Measurements from ENCODE around the gene TNIP2.
"Not testable (repeated sequence)": the region's sequence is repeated elsewhere in the genome, so short reads cannot be mapped to it uniquely, and the experiment has no call there.

The TNIP2 gene

DNA sequence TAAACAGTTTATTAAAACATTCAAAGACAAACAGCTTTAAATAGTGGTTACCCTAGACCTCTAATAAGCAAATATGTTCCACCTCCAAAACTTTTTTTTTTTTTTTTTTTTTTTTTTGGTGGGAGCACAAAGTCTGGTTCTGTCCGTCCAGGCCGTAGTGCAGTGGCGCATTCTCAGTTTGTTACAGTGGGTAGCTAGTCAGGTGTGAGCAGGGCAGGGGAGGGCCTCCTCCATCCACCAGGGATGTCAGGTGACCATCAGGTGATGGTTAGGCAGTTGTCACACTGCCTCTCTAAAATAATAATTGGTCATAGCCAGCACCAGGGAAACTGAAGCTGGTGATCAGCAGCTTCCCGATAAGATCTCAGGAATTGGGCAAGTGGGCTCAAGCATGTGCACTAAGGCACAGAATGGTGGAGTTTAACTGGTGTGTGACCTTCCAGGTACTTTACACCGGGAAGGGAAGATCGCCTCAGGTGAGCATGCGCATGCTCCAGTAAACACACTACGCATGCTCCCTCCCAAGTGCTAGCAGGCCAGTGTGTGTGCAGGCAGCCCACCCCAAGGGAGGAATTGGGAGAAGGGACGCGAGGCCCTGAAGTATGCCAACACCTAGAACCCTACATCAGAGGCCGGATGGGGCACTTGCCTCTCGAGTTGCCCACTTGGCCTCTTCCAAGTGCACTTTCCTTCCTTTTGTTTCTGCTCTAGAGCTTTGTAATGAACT, 27.2 kb downstream of the TNIP2 start:
- Histone ChIP-seq H3K9ac (ENCODE audit: insufficient read length, low read depth) (no peak overlapping the region), H3K4me3 (ENCODE audit: insufficient read length, low read depth) (no peak overlapping the region), H3K4me1 (ENCODE audit: insufficient read depth, insufficient read length) (no peaks in the 10 kb centered on the region), H3K27me3 (ENCODE audit: insufficient read depth, insufficient read length) (no peaks in the 10 kb centered on the region), H3K9me3 (ENCODE audit: insufficient read depth, low read length) (no peaks in the 10 kb centered on the region), H3K36me3 (ENCODE audit: insufficient read depth, insufficient read length, low read length) (peaks cover 49% of the 10 kb centered on the region)
- TF ChIP-seq ZNF274 (IDR thresholded peaks at IDR 0.05; ENCODE audit: low read depth, low read length), result no peak
- TF ChIP-seq YY1 (IDR thresholded peaks at IDR 0.05; ENCODE audit: insufficient read depth, insufficient read length), result no peak
- no peak for TF ChIP-seq SUZ12 (IDR thresholded peaks at IDR 0.05; ENCODE audit: extremely low read depth, insufficient read depth, insufficient read length)
- DNase-seq (ENCODE audit: low read depth, low spot score), result no peak

DNA sequence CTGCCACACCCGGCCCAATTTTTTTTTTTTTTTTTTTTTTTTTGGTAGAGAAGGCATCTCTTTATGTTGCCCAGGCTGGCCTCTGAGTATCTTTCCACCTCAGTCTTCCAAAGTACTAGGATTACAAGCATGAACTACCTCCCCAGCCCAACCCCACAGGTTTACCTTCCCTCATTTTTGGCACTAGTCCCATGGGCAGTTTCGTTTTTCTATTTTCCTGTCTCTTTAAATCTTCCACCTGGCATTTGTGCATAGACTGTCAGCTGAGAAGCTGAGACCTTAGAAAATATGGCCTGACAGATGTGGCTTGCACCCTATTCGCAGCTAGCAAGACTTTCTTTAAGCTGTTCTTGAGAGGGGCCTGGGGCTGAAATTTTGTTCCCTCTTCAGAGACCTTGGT, 27.9 kb downstream of the TNIP2 start:
- Histone ChIP-seq H3K4me3 (ENCODE audit: insufficient read length, low read depth) (no peak overlapping the region), H3K27me3 (ENCODE audit: insufficient read depth, insufficient read length) (no peaks in the 10 kb centered on the region), H3K9me3 (ENCODE audit: insufficient read depth, low read length) (no peaks in the 10 kb centered on the region), H3K36me3 (ENCODE audit: insufficient read depth, insufficient read length, low read length) (peaks cover 45% of the 10 kb centered on the region), H3K4me1 (ENCODE audit: insufficient read depth, insufficient read length) (no peaks in the 10 kb centered on the region), H3K9ac (ENCODE audit: insufficient read length, low read depth) (no peak overlapping the region)
- no peak for TF ChIP-seq SUZ12 (IDR thresholded peaks at IDR 0.05; ENCODE audit: extremely low read depth, insufficient read depth, insufficient read length)
- no peak for TF ChIP-seq ZNF274 (IDR thresholded peaks at IDR 0.05; ENCODE audit: low read depth, low read length)
- no peak for DNase-seq (ENCODE audit: low read depth, low spot score)

DNA sequence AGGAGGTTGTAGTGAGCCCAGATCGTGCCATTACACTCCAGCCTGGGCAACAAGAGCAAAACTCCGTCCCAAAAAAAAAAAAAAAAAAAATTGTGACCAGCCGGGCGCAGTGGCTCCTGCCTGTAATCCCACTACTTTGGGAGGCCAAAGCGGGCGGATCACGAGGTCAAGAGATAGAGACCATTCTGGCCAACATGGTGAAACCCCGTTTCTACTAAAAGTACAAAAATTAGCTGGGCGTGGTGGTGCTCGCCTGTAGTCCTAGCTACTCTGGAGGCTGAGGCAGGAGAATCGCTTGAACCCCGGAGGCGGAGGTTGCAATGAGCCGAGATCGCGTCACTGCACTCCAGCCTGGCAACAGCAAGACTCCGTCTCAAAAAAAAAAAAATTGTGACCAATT, 29.3 kb downstream of the TNIP2 start:
- not testable (repeated sequence) for DNase-seq (ENCODE audit: low read depth, low spot score); H3K27me3 ChIP-seq (ENCODE audit: insufficient read depth, insufficient read length); H3K9me3 ChIP-seq (ENCODE audit: insufficient read depth, low read length); H3K4me1 ChIP-seq (ENCODE audit: insufficient read depth, insufficient read length); H3K4me3 ChIP-seq (ENCODE audit: insufficient read length, low read depth); H3K9ac ChIP-seq (ENCODE audit: insufficient read length, low read depth)
- H3K36me3 ChIP-seq (ENCODE audit: insufficient read depth, insufficient read length, low read length), result peaks cover 38% of the 10 kb centered on the region

DNA sequence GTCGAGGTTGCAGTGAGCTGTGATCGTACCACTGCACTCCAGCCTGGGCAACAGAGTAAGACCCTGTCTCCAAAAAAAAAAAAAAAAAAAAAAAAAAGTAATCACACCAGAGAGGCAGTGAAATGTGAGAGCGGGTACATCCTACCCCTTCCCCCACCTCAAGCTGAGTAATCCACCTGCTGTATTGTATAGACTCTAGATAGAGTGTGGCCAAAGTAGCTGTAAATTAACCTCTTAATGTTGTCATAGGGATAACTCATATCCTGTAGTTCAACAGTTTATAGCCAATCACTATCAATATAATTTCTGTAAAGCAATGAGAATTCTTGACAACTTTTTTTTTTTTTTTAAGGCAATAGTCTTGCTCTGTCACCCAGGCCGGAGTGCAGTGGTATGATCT, 30.8 kb downstream of the TNIP2 start:
- H3K36me3 ChIP-seq (ENCODE audit: insufficient read depth, insufficient read length, low read length), result peaks cover 41% of the 10 kb centered on the region
- no peaks in the 10 kb centered on the region for H3K9me3 ChIP-seq (ENCODE audit: insufficient read depth, low read length)
- no peak for TF ChIP-seq YY1 (IDR thresholded peaks at IDR 0.05; ENCODE audit: insufficient read depth, insufficient read length)
- no peak for TF ChIP-seq SUZ12 (IDR thresholded peaks at IDR 0.05; ENCODE audit: extremely low read depth, insufficient read depth, insufficient read length)
- H3K27me3 ChIP-seq (ENCODE audit: insufficient read depth, insufficient read length), result no peaks in the 10 kb centered on the region
- no peaks in the 10 kb centered on the region for H3K4me1 ChIP-seq (ENCODE audit: insufficient read depth, insufficient read length)
- no peak overlapping the region for H3K9ac ChIP-seq (ENCODE audit: insufficient read length, low read depth)
- DNase-seq (ENCODE audit: low read depth, low spot score), result no peak
- H3K4me3 ChIP-seq (ENCODE audit: insufficient read length, low read depth), result no peak overlapping the region

DNA sequence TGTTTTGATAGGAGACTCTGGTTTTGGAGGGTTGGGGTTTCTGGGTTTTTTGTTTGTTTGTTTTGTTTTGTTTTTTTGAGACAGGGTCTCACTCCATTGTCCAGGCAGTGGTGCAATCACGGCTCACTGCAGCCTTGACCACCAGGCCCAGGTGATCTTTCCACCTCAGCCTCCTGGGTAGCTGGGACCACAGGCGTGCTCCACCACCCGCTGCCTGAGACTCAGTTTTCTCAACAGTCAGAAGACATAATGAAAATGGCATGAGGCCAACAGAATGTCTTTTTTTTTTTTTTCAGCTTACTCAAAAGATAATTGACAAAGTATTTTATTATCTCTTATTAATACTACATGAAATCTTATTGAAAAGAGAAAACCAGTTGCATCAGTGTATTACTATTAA, 32.4 kb downstream of the TNIP2 start:
- Histone ChIP-seq H3K27me3 (ENCODE audit: insufficient read depth, insufficient read length) (no peaks in the 10 kb centered on the region), H3K4me3 (ENCODE audit: insufficient read length, low read depth) (no peak overlapping the region), H3K9me3 (ENCODE audit: insufficient read depth, low read length) (no peaks in the 10 kb centered on the region), H3K36me3 (ENCODE audit: insufficient read depth, insufficient read length, low read length) (peaks cover 44% of the 10 kb centered on the region), H3K9ac (ENCODE audit: insufficient read length, low read depth) (no peak overlapping the region), H3K4me1 (ENCODE audit: insufficient read depth, insufficient read length) (no peaks in the 10 kb centered on the region)
- TF ChIP-seq YY1 (IDR thresholded peaks at IDR 0.05; ENCODE audit: insufficient read depth, insufficient read length) (no peak), SUZ12 (IDR thresholded peaks at IDR 0.05; ENCODE audit: extremely low read depth, insufficient read depth, insufficient read length) (no peak), ZNF274 (IDR thresholded peaks at IDR 0.05; ENCODE audit: low read depth, low read length) (no peak)
- DNase-seq (ENCODE audit: low read depth, low spot score), result no peak

DNA sequence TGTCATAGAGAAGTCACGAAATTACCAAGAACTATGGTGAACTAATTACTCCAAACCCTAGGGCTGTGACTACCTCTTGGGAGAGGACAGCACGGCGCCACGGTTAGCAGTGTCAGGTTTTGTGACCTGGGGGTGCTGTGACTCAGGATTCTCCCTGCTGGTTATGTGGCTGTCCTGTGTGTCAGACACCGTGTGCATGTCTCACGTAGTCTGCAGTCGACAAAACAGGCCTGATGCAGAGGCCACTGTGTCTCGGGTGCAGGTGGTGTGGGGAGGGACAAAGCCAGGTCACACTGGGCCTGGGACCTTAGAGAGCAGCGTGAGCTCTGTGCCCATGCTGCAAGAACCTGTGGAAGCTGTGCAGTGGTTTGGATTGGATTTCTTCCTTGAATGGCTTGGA, 34.1 kb downstream of the TNIP2 start:
- peaks cover 58% of the 10 kb centered on the region for H3K36me3 ChIP-seq (ENCODE audit: insufficient read depth, insufficient read length, low read length)
- H3K4me1 ChIP-seq (ENCODE audit: insufficient read depth, insufficient read length), result no peaks in the 10 kb centered on the region
- no peak for TF ChIP-seq SUZ12 (IDR thresholded peaks at IDR 0.05; ENCODE audit: extremely low read depth, insufficient read depth, insufficient read length)
- no peak for TF ChIP-seq YY1 (IDR thresholded peaks at IDR 0.05; ENCODE audit: insufficient read depth, insufficient read length)
- TF ChIP-seq ZNF274 (IDR thresholded peaks at IDR 0.05; ENCODE audit: low read depth, low read length), result no peak
- H3K27me3 ChIP-seq (ENCODE audit: insufficient read depth, insufficient read length), result no peaks in the 10 kb centered on the region
- H3K9ac ChIP-seq (ENCODE audit: insufficient read length, low read depth), result no peak overlapping the region
- no peak overlapping the region for H3K4me3 ChIP-seq (ENCODE audit: insufficient read length, low read depth)
- no peaks in the 10 kb centered on the region for H3K9me3 ChIP-seq (ENCODE audit: insufficient read depth, low read length)
- no peak for DNase-seq (ENCODE audit: low read depth, low spot score)

DNA sequence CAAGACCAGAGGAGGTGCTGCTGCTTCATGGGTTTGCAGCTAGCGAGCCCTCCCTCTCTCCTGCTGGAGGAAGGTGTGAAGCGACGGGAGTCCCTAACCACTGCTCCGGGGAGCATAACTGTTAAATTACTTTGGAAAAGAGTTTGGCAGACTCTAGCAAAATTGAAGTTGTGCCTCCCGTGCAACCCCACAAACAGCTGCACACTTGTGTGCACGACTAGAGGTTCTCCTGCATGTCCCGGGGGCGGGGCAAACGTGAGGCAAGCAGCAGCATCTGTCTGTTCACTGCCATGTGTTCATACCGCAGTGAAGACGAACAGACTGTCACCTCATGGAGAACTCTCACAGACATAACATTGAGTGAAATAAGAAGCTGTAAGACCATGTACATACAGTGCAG, 34.5 kb downstream of the TNIP2 start:
- no peaks in the 10 kb centered on the region for H3K27me3 ChIP-seq (ENCODE audit: insufficient read depth, insufficient read length)
- no peaks in the 10 kb centered on the region for H3K4me1 ChIP-seq (ENCODE audit: insufficient read depth, insufficient read length)
- no peak overlapping the region for H3K9ac ChIP-seq (ENCODE audit: insufficient read length, low read depth)
- H3K9me3 ChIP-seq (ENCODE audit: insufficient read depth, low read length), result no peaks in the 10 kb centered on the region
- no peak for DNase-seq (ENCODE audit: low read depth, low spot score)
- H3K36me3 ChIP-seq (ENCODE audit: insufficient read depth, insufficient read length, low read length), result peaks cover 62% of the 10 kb centered on the region
- TF ChIP-seq SUZ12 (IDR thresholded peaks at IDR 0.05; ENCODE audit: extremely low read depth, insufficient read depth, insufficient read length) (no peak), ZNF274 (IDR thresholded peaks at IDR 0.05; ENCODE audit: low read depth, low read length) (no peak), YY1 (IDR thresholded peaks at IDR 0.05; ENCODE audit: insufficient read depth, insufficient read length) (no peak)
- no peak overlapping the region for H3K4me3 ChIP-seq (ENCODE audit: insufficient read length, low read depth)

DNA sequence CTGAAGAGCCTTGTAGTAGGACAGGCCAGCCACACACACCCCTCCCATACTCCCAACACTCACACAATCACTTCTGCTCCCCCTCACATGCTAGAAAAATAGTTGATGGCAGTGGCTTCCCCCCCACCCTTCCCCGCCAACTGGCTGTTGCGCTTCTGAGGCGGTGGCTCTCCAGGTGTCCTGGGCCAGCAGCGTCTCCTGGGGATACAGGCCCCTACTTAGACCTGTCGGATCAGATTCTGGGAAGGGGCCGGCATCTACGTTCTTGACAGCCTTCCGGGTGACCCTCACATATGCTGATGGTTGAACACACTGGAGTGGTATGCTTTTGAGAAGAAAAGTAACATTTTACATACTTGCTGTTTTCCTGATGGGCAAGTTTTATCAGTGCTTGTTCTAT, 39.9 kb downstream of the TNIP2 start:
- Histone ChIP-seq H3K9me3 (ENCODE audit: insufficient read depth, low read length) (no peaks in the 10 kb centered on the region), H3K4me1 (ENCODE audit: insufficient read depth, insufficient read length) (peaks cover 5% of the 10 kb centered on the region), H3K36me3 (ENCODE audit: insufficient read depth, insufficient read length, low read length) (peaks cover 62% of the 10 kb centered on the region), H3K9ac (ENCODE audit: insufficient read length, low read depth) (no peak overlapping the region), H3K4me3 (ENCODE audit: insufficient read length, low read depth) (no peak overlapping the region), H3K27me3 (ENCODE audit: insufficient read depth, insufficient read length) (no peaks in the 10 kb centered on the region)
- DNase-seq (ENCODE audit: low read depth, low spot score), result no peak
- TF ChIP-seq YY1 (IDR thresholded peaks at IDR 0.05; ENCODE audit: insufficient read depth, insufficient read length), result no peak
- TF ChIP-seq ZNF274 (IDR thresholded peaks at IDR 0.05; ENCODE audit: low read depth, low read length), result no peak
- TF ChIP-seq SUZ12 (IDR thresholded peaks at IDR 0.05; ENCODE audit: extremely low read depth, insufficient read depth, insufficient read length), result no peak

Measured in NT2/D1 (cell line).